ENCODE data around the gene BACE1-AS.
"Not testable (repeated sequence)": the region's sequence is repeated elsewhere in the genome, so short reads cannot be mapped to it uniquely, and the experiment has no call there.

Gene BACE1-AS

GRCh38 chr11:117327255-117327566 is 36.1 kb downstream of the BACE1-AS start:
- not testable (repeated sequence) for DNase-seq (ENCODE audit: low spot score)

GRCh38 chr11:117327567-117328374 is 36.6 kb downstream of the BACE1-AS start, which contains the start of gene CEP164:
CEP164 (plus strand) TSS chr11:117327854; CDS start chr11:117338587, 10,733 bp downstream.
- DNase-seq (ENCODE audit: low spot score) = peak; percentile 95

GRCh38 chr11:117328375-117329010 is 37.3 kb downstream of the BACE1-AS start:
- DNase-seq (ENCODE audit: low spot score) = no peak

DNA sequence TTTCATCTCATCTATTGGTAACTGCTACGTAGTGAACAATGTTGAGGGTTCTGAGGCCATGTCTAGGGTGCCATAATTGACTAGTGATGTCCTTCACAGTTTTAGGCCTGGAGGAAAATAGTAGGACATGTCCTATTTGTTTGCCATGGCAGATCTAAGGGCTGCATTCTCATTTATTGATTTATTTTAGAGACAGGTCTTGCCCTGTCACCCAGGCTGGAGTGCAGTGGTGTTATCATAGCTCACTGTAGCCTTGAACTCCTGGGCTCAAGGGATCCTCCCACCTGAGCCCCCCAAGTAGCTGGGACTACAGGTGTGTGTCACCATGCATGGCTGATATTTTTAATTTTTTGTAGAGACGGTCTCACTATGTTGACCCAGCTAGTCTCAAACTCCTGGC is 41.7 kb downstream of the BACE1-AS start:
- no peak for DNase-seq (ENCODE audit: low spot score)

DNA sequence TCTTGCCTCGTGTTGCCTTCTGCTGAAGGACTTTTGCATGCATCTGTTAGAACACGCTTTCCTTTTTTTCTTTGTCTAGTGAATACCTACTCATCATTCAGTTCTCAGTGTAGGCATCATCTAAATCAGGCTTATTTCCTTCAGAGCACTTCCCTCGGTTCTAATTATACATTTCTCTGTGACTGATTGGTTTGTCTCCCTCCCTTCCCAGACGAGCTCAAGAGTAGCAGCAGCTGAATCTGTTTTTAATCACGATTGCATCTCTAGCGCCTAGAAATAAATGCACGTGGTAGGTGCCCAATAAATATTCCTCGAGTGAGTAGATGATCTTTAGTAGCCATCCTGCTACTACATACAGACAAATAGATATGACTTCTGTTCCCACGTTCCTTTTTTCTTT is 42.8 kb downstream of the BACE1-AS start:
- no peak for DNase-seq (ENCODE audit: low spot score)

DNA sequence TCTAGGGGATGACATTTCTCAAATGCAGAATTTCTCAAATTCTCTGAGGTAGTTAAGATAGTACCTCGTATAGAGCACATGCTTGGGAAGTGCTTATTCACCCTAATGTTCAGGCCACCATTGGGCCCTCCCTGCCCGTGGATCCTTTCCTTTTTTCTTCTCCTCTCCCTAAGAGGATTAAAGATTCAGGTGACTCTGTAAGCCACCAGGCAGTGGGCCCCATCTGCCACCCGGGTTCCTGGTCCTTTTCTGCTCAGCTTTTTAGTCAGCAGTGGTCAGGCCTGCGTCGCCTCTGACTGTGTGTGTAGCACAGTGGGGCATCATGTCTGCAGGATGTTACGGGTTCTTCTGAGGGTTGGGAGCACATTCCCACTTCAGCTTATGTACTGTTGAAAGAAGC is 43.8 kb downstream of the BACE1-AS start:
- DNase-seq (ENCODE audit: low spot score) = no peak

GRCh38 chr11:117335399-117335798 is 44.3 kb downstream of the BACE1-AS start:
- DNase-seq (ENCODE audit: low spot score) = no peak

DNA sequence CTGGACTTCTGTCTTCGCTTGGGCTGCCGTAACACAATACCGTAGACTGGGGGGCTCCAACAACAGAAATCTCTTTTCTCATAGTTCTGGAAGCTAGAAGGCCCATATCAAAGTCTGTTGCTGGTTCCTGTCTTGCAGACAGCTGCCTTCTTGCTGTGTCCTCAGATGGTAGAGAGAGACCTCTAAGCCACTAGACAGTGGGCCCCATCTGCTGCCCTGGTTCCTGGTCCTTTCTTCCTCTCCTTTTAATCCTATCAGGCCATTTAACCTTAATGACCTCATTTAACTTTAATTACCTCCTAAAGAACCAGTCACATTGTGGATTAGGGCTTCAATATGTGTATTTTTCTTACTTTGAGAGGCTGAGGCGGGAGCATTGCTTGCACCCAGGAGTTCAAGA is 45.9 kb downstream of the BACE1-AS start:
- DNase-seq (ENCODE audit: low spot score) = no peak

All from CD4-positive, alpha-beta T cell treated with Interleukin-6 at 100 ng/mL for 8 hours (primary cell).